Neural cell (in vitro differentiated cells): Measurements from ENCODE around the gene CAMKMT. TPM values are rescaled to one million over a fixed set of nuclear protein-coding genes. Genes with fewer than 3 reads are reported as not detected.

Experiments
- H2AFZ ChIP-seq: fragments of 200-600, 300-800 bp; sonication (generic), shearing (Covaris generic); 2 replicates; pipeline ENCODE4 v1.6.0; 2014; ENCODE audit warnings: low read depth, mild to moderate bottlenecking, antibody characterized with exemption, low read length, moderate library complexity
- H3F3A ChIP-seq: fragments of 200-600 bp; shearing (Covaris generic); 2 replicates; pipeline ENCODE4 v1.6.1; 2016; ENCODE audit warnings: mild to moderate bottlenecking, moderate library complexity, mixed read lengths, antibody characterized with exemption, low read length; ENCODE audit not compliant: insufficient read depth, poor library complexity, severe bottlenecking
- H3K27ac ChIP-seq: fragments of 200-600, 300-800 bp; sonication (generic), shearing (Covaris generic); 2 replicates; pipeline ENCODE4 v1.5.1; 2014; ENCODE audit warnings: mild to moderate bottlenecking, low read length, moderate library complexity
- H3K27me3 ChIP-seq: fragments of 300-800, 200-600 bp; sonication (generic), shearing (Covaris generic); 2 replicates; pipeline ENCODE4 v1.6.0; 2014; ENCODE audit warnings: mild to moderate bottlenecking, low read depth, low read length, moderate library complexity; ENCODE audit not compliant: insufficient read depth
- H3K36me3 ChIP-seq: fragments of 300-800, 200-600 bp; sonication (generic), shearing (Covaris generic); 2 replicates; pipeline ENCODE4 v1.5.1; 2014; ENCODE audit warnings: mild to moderate bottlenecking, antibody characterized with exemption, low read length, moderate library complexity; ENCODE audit not compliant: insufficient read depth
- H3K4me2 ChIP-seq: fragments of 300-800, 200-600 bp; sonication (generic), shearing (Covaris generic); 2 replicates; pipeline ENCODE4 v1.6.0; 2014; ENCODE audit warnings: mild to moderate bottlenecking, low read length
- H3K4me3 ChIP-seq: fragments of 300-800, 200-600 bp; sonication (generic), shearing (Covaris generic); 2 replicates; pipeline ENCODE4 v1.5.1; 2014; ENCODE audit warnings: mild to moderate bottlenecking, low read length, moderate library complexity
- H3K79me2 ChIP-seq: fragments of 200-600 bp; shearing (Covaris generic); replicated peaks from 2 replicates; pipeline ENCODE4 v1.6.0; 2014; ENCODE audit warnings: mild to moderate bottlenecking, low read length, moderate library complexity; ENCODE audit not compliant: insufficient read depth
- H3K9ac ChIP-seq: fragments of 300-800, 200-600 bp; sonication (generic), shearing (Covaris generic); 2 replicates; pipeline ENCODE4 v1.6.1; 2016; ENCODE audit warnings: mild to moderate bottlenecking, low read length, mixed read lengths
- H3K9me2 ChIP-seq: fragments of 200-600 bp; shearing (Covaris generic); 2 replicates; pipeline ENCODE4 v1.6.1; 2016; ENCODE audit warnings: mild to moderate bottlenecking, low read length, mixed read lengths; ENCODE audit not compliant: insufficient read depth
- H3K9me3 ChIP-seq: fragments of 200-600, 300-800 bp; sonication (generic), shearing (Covaris generic); 2 replicates; pipeline ENCODE4 v1.6.1; 2016; ENCODE audit warnings: mild to moderate bottlenecking, mixed run types, low read length, moderate library complexity, mixed read lengths
- H4K20me1 ChIP-seq: fragments of 200-600 bp; shearing (Covaris generic); 2 replicates; pipeline ENCODE4 v1.6.1; 2016; ENCODE audit warnings: mild to moderate bottlenecking, mixed run types; ENCODE audit not compliant: insufficient read depth
- EP300 ChIP-seq: fragments of 450-650 bp; conservative IDR thresholded peaks from 2 replicates; pipeline ENCODE4 v1.6.1; 2014; ENCODE audit warnings: antibody characterized with exemption, mild to moderate bottlenecking, moderate library complexity; ENCODE audit not compliant: poor library complexity, severe bottlenecking
- EZH2 ChIP-seq: fragments of 200-600, 300-800 bp; shearing (Covaris generic), sonication (generic); IDR thresholded peaks from 2 replicates; pipeline ENCODE4 v1.6.1; 2014; ENCODE audit warnings: antibody characterized with exemption, low read length, borderline replicate concordance, mild to moderate bottlenecking; ENCODE audit not compliant: insufficient read depth, poor library complexity, severe bottlenecking
- MXI1 ChIP-seq: fragments of 450-650 bp; conservative IDR thresholded peaks from 2 replicates; pipeline ENCODE4 v1.6.1; 2014; ENCODE audit warnings: antibody characterized with exemption, mild to moderate bottlenecking; ENCODE audit not compliant: poor library complexity, severe bottlenecking
- POLR2AphosphoS5 ChIP-seq: IDR thresholded peaks from 2 replicates; pipeline ENCODE4 v1.6.1; 2012
- RAD21 ChIP-seq: fragments of 450-650 bp; conservative IDR thresholded peaks from 2 replicates; pipeline ENCODE4 v1.6.1; 2014; ENCODE audit warnings: antibody characterized with exemption, mild to moderate bottlenecking, moderate library complexity
- SMC3 ChIP-seq: fragments of 450-650 bp; conservative IDR thresholded peaks from 2 replicates; pipeline ENCODE4 v1.6.1; 2014; ENCODE audit warnings: antibody characterized with exemption, mild to moderate bottlenecking, moderate library complexity; ENCODE audit not compliant: poor library complexity
- TAF1 ChIP-seq: IDR thresholded peaks from 2 replicates; pipeline ENCODE4 v1.6.1; 2012; ENCODE audit warnings: low read depth
- polyA plus RNA-seq: library from polyadenylated mRNA; depleted of rRNA; stranded (reverse); fragments of >200 nt; gene quantifications from 2 replicates; pipeline ENCODE4 v1.2.3, GENCODE V29; 2014
- TF ChIP-seq, protein P1 (sequence below): fragments of 450-650 bp; IDR thresholded peaks from 2 replicates; pipeline ENCODE4 v1.5.1; 2014; ENCODE audit warnings: antibody characterized with exemption, mild to moderate bottlenecking, moderate library complexity; ENCODE audit not compliant: poor library complexity, severe bottlenecking
- TF ChIP-seq, protein P2 (sequence below): IDR thresholded peaks from 2 replicates; pipeline ENCODE4 v1.6.1; 2012; ENCODE audit warnings: borderline replicate concordance

CAMKMT gene
- polyA plus RNA-seq, 1 donor from 2014 or later, result 5.1 TPM

DNA sequence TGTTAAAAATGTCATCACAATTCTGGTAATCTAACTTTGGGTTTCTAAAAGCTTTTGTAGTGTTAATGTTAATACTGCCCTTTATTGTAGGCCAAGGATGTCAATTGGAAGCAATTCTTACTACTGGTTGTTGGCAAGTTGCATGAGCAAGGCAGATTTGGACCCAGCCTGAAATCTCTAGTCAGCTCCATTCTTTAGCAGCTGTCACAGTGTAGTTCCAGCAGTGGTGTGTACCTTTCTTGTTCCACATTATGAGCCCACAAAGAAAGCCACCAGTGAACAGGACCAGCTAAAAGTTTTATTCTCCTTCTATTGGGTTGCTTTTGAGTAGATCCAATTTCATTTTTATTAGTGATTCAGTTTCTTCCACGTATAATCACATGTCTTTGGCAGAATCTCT lies 133.8 kb downstream of the CAMKMT start:
- Histone ChIP-seq H3F3A (no peaks in the 10 kb centered on the region), H3K79me2 (no peaks in the 10 kb centered on the region), H3K9me3 (no peaks in the 10 kb centered on the region), H3K9me2 (no peaks in the 10 kb centered on the region), H3K9ac (no peak overlapping the region), H3K36me3 (no peaks in the 10 kb centered on the region), H2AFZ (no peak overlapping the region), H3K27me3 (peaks cover 4% of the 10 kb centered on the region), H3K4me3 (no peak overlapping the region), H4K20me1 (no peaks in the 10 kb centered on the region), H3K27ac (no peak overlapping the region), H3K4me2 (no peak overlapping the region)
- TF ChIP-seq, protein P1, sequence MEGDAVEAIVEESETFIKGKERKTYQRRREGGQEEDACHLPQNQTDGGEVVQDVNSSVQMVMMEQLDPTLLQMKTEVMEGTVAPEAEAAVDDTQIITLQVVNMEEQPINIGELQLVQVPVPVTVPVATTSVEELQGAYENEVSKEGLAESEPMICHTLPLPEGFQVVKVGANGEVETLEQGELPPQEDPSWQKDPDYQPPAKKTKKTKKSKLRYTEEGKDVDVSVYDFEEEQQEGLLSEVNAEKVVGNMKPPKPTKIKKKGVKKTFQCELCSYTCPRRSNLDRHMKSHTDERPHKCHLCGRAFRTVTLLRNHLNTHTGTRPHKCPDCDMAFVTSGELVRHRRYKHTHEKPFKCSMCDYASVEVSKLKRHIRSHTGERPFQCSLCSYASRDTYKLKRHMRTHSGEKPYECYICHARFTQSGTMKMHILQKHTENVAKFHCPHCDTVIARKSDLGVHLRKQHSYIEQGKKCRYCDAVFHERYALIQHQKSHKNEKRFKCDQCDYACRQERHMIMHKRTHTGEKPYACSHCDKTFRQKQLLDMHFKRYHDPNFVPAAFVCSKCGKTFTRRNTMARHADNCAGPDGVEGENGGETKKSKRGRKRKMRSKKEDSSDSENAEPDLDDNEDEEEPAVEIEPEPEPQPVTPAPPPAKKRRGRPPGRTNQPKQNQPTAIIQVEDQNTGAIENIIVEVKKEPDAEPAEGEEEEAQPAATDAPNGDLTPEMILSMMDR, result no peak
- TF ChIP-seq MXI1 (no peak), EP300 (no peak), EZH2 (no peak), POLR2AphosphoS5 (no peak), TAF1 (no peak), RAD21 (no peak), SMC3 (no peak)
- TF ChIP-seq, protein P2, sequence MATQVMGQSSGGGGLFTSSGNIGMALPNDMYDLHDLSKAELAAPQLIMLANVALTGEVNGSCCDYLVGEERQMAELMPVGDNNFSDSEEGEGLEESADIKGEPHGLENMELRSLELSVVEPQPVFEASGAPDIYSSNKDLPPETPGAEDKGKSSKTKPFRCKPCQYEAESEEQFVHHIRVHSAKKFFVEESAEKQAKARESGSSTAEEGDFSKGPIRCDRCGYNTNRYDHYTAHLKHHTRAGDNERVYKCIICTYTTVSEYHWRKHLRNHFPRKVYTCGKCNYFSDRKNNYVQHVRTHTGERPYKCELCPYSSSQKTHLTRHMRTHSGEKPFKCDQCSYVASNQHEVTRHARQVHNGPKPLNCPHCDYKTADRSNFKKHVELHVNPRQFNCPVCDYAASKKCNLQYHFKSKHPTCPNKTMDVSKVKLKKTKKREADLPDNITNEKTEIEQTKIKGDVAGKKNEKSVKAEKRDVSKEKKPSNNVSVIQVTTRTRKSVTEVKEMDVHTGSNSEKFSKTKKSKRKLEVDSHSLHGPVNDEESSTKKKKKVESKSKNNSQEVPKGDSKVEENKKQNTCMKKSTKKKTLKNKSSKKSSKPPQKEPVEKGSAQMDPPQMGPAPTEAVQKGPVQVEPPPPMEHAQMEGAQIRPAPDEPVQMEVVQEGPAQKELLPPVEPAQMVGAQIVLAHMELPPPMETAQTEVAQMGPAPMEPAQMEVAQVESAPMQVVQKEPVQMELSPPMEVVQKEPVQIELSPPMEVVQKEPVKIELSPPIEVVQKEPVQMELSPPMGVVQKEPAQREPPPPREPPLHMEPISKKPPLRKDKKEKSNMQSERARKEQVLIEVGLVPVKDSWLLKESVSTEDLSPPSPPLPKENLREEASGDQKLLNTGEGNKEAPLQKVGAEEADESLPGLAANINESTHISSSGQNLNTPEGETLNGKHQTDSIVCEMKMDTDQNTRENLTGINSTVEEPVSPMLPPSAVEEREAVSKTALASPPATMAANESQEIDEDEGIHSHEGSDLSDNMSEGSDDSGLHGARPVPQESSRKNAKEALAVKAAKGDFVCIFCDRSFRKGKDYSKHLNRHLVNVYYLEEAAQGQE, result no peak

DNA sequence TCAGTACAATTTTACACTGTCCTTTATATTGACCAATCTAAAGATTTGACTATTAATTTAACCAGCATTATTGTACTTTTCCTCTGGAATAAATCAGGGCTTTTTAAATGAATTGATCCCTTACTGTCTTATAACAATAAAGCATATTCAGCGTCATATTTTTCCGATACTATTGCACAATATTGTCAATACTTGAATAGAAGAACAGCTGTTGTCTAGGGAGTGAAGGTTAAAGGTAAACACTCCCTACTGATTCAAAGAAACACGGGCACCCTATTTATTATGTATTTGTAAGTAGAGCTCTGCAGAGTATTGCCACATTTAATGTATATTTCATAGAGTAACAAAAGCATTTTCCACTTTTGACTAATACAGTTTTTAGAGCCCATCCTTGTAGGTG lies 134.4 kb downstream of the CAMKMT start:
- Histone ChIP-seq H3K4me2 (no peak overlapping the region), H3K9me3 (no peaks in the 10 kb centered on the region)
- no peak for TF ChIP-seq POLR2AphosphoS5
- no peak for TF ChIP-seq EP300
- TF ChIP-seq SMC3, result no peak
- TF ChIP-seq, protein P1, result no peak
- TF ChIP-seq TAF1, result no peak
- TF ChIP-seq MXI1, result no peak
- no peak for TF ChIP-seq EZH2
- TF ChIP-seq RAD21, result no peak
- TF ChIP-seq, protein P2, result no peak

More for the DNA sequence above, 134.4 kb downstream of the CAMKMT start:
- no peaks in the 10 kb centered on the region for H3K9me2 ChIP-seq
- H3K4me3 ChIP-seq, result no peak overlapping the region
- H3K36me3 ChIP-seq, result no peaks in the 10 kb centered on the region
- no peak overlapping the region for H3K9ac ChIP-seq
- H3F3A ChIP-seq, result no peaks in the 10 kb centered on the region
- no peaks in the 10 kb centered on the region for H3K79me2 ChIP-seq
- H2AFZ ChIP-seq, result no peak overlapping the region
- no peak overlapping the region for H3K27ac ChIP-seq
- H3K27me3 ChIP-seq, result peaks cover 4% of the 10 kb centered on the region
- no peaks in the 10 kb centered on the region for H4K20me1 ChIP-seq
